Subcutaneous adipose tissue (tissue), 4 donors: Measurements from ENCODE around the gene TBCEL. TPM values are rescaled to one million over a fixed set of nuclear protein-coding genes. Genes with fewer than 3 reads are reported as not detected.

Source experiments
- total RNA-seq, 4 donors: library from RNA; depleted of rRNA; stranded (reverse); fragments of >200 nt; gene quantifications; one replicate each; pipeline ENCODE4 v1.1.0, GENCODE V29; 2016
- TF ChIP-seq, protein P1 (sequence below): fragments of 450-650 bp; IDR thresholded peaks from one replicate; pipeline ENCODE4 v1.5.1; 2016; ENCODE audit warnings: low read depth, mild to moderate bottlenecking, control low read depth, antibody characterized with exemption, moderate library complexity

Gene TBCEL
- total RNA-seq, 4 donors from 2014 or later, result 15.8 to 26.0 (median 18.2) TPM

DNA sequence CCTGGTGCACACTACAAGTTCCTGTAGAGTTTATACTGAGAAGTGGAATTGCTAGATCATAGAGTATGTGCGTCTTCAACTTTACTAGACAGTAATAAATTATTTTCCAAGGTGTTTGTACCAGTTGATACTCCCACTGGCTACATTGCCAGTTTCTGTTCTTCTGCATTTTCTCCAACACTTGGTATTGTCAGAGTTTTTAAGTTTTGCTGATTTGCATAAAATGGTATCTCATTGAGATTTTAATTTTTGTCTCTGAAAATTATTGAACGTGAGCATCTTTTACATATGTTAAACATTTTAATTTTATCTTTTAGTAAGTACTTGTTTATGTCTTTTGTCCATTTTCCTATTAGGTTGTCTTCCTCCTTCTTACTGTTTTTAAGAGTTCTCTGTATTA is 7.3 kb downstream of the TBCEL start:
- TF ChIP-seq, protein P1, sequence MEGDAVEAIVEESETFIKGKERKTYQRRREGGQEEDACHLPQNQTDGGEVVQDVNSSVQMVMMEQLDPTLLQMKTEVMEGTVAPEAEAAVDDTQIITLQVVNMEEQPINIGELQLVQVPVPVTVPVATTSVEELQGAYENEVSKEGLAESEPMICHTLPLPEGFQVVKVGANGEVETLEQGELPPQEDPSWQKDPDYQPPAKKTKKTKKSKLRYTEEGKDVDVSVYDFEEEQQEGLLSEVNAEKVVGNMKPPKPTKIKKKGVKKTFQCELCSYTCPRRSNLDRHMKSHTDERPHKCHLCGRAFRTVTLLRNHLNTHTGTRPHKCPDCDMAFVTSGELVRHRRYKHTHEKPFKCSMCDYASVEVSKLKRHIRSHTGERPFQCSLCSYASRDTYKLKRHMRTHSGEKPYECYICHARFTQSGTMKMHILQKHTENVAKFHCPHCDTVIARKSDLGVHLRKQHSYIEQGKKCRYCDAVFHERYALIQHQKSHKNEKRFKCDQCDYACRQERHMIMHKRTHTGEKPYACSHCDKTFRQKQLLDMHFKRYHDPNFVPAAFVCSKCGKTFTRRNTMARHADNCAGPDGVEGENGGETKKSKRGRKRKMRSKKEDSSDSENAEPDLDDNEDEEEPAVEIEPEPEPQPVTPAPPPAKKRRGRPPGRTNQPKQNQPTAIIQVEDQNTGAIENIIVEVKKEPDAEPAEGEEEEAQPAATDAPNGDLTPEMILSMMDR, result no peak

DNA sequence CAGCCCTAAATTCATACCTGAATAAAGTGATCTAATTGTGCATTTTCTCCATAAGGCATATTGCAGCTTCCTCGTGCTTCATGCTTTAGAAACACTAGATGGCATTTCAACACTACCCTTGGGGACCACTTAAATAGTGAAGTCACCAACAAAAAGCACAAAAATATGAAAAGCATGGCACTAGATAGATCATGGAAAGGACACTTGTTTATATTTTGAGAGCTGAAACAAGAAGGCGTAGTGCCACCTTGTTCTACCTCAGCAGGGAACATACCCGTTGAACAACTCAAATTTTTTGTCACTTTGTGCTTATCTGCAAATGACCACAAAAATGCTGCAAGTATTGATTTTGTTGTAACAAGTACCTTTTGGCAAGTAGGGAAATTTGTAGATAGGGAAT is 8.6 kb downstream of the TBCEL start:
- TF ChIP-seq, protein P1, result no peak

DNA sequence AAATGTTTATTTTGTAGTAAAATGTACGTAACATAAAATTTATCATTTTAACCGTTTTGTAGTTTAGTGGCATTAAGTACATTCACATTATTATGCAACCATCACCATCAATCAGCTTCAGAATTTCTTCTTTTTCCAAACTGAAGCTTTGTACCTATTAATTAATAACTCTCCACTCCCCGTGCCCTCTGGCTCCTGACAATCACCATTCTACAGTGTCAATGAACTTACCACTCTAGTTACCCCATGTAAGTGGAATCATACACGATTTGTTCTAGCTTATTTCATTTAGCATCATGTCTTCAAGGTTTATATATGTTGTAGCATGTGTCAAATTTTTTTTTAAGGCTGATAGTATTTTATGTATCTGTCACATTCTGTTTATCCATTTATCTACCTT is 9.7 kb downstream of the TBCEL start:
- TF ChIP-seq, protein P1, result no peak

DNA sequence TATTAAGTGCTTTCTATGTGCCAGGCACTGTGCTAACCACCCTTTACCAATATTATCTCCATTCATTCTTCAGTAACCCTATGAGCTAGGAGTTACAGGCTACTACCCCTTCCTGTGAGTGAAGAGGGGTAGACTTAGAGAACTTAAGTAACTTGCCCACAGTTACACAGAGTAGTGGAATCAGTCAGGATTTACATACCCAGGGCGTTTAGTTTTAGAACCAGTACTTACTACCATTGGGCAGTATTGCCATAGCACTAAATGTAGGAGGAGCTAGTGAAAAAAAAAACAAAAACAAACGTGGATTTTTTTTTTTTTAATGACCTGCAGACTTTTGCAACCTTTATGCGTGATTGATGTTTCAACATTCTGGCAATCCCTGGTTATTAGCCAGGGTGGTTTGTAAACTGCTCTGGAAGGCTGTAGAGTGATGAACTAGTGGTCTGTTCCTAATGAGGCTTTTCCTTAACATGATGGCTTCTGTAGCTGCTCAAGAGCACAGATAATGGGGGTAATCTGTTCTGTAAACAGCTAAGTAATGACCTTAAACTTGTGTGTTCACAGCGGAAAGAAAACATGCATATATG is 11.4 kb downstream of the TBCEL start:
- TF ChIP-seq, protein P1, result no peak

DNA sequence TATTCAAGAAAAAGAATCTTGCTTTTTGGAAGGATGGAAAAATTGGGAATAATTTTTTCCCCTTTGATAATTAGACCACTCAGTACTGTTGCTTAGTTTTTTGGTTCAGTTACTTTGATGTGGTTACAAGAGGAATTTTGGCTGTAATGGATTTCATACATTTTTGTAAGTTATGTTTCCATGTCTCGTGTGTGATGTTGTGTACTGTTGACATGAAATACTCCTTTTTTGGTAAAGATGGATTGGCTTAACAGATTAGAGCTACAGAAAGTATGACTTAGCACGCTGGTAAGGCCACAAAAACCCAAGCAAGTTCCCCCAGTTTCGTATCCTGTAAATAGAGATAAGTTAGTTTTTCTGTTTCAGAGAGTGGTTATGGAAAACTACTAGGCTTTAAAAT is 11.9 kb downstream of the TBCEL start:
- TF ChIP-seq, protein P1, result no peak

DNA sequence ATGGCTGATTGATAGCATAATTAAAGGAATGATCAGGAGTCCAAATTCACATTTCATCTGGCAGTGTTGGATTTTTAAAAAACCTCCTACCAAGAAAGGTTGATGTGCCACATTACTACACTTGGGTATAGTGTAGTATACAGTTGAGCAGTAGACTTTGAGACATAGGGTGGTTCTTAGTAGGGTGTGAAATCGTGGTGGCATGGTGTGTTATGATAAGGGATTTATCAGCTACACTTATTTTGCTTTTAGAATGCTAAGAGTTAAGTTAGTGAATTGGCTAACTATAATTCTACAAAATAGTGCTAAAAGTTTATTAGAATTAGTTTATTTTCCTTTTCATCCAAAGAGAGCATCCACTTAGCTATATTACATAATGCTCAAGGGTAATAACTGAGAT is 13.1 kb downstream of the TBCEL start:
- TF ChIP-seq, protein P1, result no peak

DNA sequence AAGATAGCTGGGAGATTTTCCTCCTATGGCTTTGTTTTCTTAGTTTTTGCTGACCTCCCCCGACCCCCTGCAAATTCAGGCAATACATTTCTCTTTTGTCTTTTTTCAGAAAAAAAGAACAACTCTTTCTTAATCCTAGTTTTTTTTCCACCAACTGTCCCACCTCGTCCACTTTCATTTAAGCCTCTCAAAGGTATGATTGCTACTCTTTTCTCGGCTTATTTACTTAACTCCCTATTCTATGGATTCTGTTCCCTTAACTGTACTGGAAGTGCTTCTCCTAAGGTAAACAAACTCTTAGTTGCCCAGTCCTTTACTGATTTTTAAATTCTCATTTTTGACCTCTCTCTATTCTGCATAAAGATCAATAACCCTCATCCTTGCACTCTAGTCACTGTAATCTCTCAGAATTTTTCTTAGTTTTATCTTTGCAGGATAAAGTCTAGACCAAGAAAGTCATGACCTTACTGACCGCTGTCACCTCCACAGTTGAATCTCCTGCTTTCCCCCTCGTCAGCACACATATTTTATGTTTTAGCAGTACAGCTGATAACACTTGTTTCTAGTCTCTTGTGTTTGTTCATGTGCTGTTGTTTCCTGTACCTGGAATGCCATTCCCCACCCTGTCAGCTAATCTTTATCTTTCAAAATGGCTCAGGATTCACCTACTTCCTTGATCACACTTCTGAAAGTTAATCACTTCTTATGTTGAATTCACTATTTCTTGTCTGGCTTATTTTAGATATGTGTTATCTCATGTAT is 14.9 kb downstream of the TBCEL start:
- TF ChIP-seq, protein P1, result no peak
